ENCODE data around the gene ATP13A4. TPM values are rescaled to one million over a fixed set of nuclear protein-coding genes. Genes with fewer than 3 reads are reported as not detected.

The ATP13A4 gene
- total and polyA plus RNA-seq, 4 donors = 0.23 to 2.7 (median 0.50) TPM

- TF ChIP-seq ZBTB33 (IDR thresholded peaks at IDR 0.05) (no peak), ATF3 (IDR thresholded peaks at IDR 0.05) (no peak), JUND (IDR thresholded peaks at IDR 0.05) (no peak), HNF4G (IDR thresholded peaks at IDR 0.05) (no peak), SP1 (IDR thresholded peaks at IDR 0.05) (no peak), EGR1 (IDR thresholded peaks at IDR 0.05; ENCODE audit: low read depth in 2 of 2) (no peak), NR2F2 (IDR thresholded peaks at IDR 0.05) (no peak), FOXA2 (IDR thresholded peaks at IDR 0.05) (no peak), RAD21 (IDR thresholded peaks at IDR 0.05) (no peak), HNF4A (conservative IDR thresholded peaks at IDR 0.05) (no peak)
These were observed 64.7 kb downstream of the ATP13A4 start (continued) for GRCh38 chr3:193489949-193490348.

GRCh38 chr3:193488741-193489140, 66.0 kb downstream of the ATP13A4 start:
- Histone ChIP-seq H3K27ac (ENCODE audit: low read depth in 1 of 2, low read length in 2 of 2) (no peak overlapping the region), H3K9ac (ENCODE audit: low read depth in 1 of 2, low read length in 2 of 2) (no peak overlapping the region), H3K4me1 (ENCODE audit: control insufficient read depth in 4 of 4, insufficient read depth in 4 of 4, low read length in 3 of 4) (no peaks in the 10 kb centered on the region), H3K36me3 (ENCODE audit: control insufficient read depth in 4 of 4, insufficient read depth in 3 of 4, low read depth in 1 of 4, low read length in 3 of 4) (no peaks in the 10 kb centered on the region), H3K9me3 (ENCODE audit: control insufficient read depth in 4 of 4, low read length in 3 of 4) (no peaks in the 10 kb centered on the region), H3K27me3 (ENCODE audit: control insufficient read depth in 4 of 4, insufficient read depth in 4 of 4, low read length in 3 of 4) (peaks cover 0 to 5% (median 0%) of the 10 kb centered on the region in 4 donors), H3K4me3 (ENCODE audit: low read depth in 1 of 3, low read length in 3 of 3) (no peak overlapping the region)
- 85% methylated on average over 5 of the region's 5 CpGs for WGBS
- DNase-seq (ENCODE audit: low spot score) = no peak
- no peak for TF ChIP-seq HNF4G (IDR thresholded peaks at IDR 0.05)

DNA sequence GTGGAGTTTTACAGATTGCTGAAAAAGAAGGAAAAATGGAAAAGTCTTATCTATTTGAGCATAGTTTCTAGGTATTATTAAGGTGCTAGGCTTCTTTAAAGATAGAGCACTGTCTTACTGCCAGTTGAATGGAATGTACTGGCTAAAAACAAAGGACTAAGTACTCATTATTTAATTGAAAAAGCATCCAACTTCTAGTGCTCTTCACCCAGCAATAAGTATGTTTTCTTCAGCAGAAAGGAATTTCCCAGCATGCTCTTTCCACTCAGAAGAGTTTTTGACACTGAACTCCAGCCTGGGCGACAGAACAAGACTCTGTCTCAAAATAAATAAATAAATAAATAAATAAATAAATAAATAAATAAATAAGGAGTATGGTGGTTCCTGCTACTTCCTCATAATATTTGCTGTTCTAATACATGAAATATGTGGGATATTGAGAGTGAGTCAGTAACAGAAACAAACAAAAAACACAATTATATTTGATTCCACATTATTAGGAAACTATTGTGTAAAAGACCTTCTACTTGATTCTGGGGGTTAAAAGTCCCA, 70.6 kb downstream of the ATP13A4 start:
- no peak for TF ChIP-seq HNF4A (conservative IDR thresholded peaks at IDR 0.05)
- no peak for TF ChIP-seq GABPA (IDR thresholded peaks at IDR 0.05 in 1 of 2, conservative IDR thresholded peaks at IDR 0.05 in 1 of 2)
- TF ChIP-seq CTCF (IDR thresholded peaks at IDR 0.05; ENCODE audit: low read depth, low read length, missing input control) = no peak
- TF ChIP-seq RXRA (IDR thresholded peaks at IDR 0.05) = no peak
- TF ChIP-seq YY1 (IDR thresholded peaks at IDR 0.05) = no peak
- TF ChIP-seq MAX (IDR thresholded peaks at IDR 0.05) = no peak
- no peak for TF ChIP-seq ATF3 (IDR thresholded peaks at IDR 0.05)
- DNase-seq (ENCODE audit: low spot score) = no peak
- no peaks in the 10 kb centered on the region for H3K4me1 ChIP-seq (ENCODE audit: control insufficient read depth in 4 of 4, insufficient read depth in 4 of 4, low read length in 3 of 4)
- H3K27me3 ChIP-seq (ENCODE audit: control insufficient read depth in 4 of 4, insufficient read depth in 4 of 4, low read length in 3 of 4) = peaks cover 0 to 5% (median 0%) of the 10 kb centered on the region in 4 donors
- no peak overlapping the region for H3K4me3 ChIP-seq (ENCODE audit: low read depth in 1 of 3, low read length in 3 of 3)
- H3K9me3 ChIP-seq (ENCODE audit: control insufficient read depth in 4 of 4, low read length in 3 of 4) = peaks cover 0 to 5% (median 0%) of the 10 kb centered on the region in 4 donors
- H3K9ac ChIP-seq (ENCODE audit: low read depth in 1 of 2, low read length in 2 of 2) = no peak overlapping the region
- no peak overlapping the region for H3K27ac ChIP-seq (ENCODE audit: low read depth in 1 of 2, low read length in 2 of 2)
- WGBS = 3% methylated on average over 1 of the region's 1 CpG
- no peaks in the 10 kb centered on the region for H3K36me3 ChIP-seq (ENCODE audit: control insufficient read depth in 4 of 4, insufficient read depth in 3 of 4, low read depth in 1 of 4, low read length in 3 of 4)
